ENCODE measurements around the gene TF. TPM values are rescaled to one million over a fixed set of nuclear protein-coding genes. Genes with fewer than 3 reads are reported as not detected.

The TF gene
- total and polyA plus RNA-seq, 12 donors: under 0.01 to 15.5 (median 2.2) TPM; not detected in 1

- TF ChIP-seq POLR2A (IDR thresholded peaks at IDR 0.05) (no peak), CTCF (IDR thresholded peaks at IDR 0.05) (no peak)
- intact Hi-C loops (cut with DNase I): no loop called here
- no peaks in the 10 kb centered on the region for H3K9me3 ChIP-seq (replicated peaks in 1 of 3)
- H3K4me3 ChIP-seq: no peak overlapping the region
- no peaks in the 10 kb centered on the region for H3K4me1 ChIP-seq (replicated peaks in 1 of 2)
- H3K36me3 ChIP-seq (replicated peaks in 1 of 2): no peaks in the 10 kb centered on the region
- no peak for DNase-seq
- no peaks in the 10 kb centered on the region for H3K27me3 ChIP-seq
- 71 to 89% (median 73%) methylated on average over 6 of the region's 6 CpGs for WGBS, 4 donors
- no peak overlapping the region for H3K27ac ChIP-seq
Measured at GRCh38 chr3:133750259-133750656, 4.1 kb downstream of the TF start.

GRCh38 chr3:133753107-133753778 is 7.0 kb downstream of the TF start:
- H3K4me1 ChIP-seq (replicated peaks in 1 of 2): no peaks in the 10 kb centered on the region
- TF ChIP-seq CTCF (IDR thresholded peaks at IDR 0.05) (no peak), POLR2A (IDR thresholded peaks at IDR 0.05) (no peak)
- H3K4me3 ChIP-seq: no peak overlapping the region
- intact Hi-C loops (cut with DNase I): no loop called here
- DNase-seq: no peak
- 86 to 90% (median 89%) methylated on average over 13 of the region's 13 CpGs for WGBS, 4 donors
- H3K27ac ChIP-seq: no peak overlapping the region
- no peaks in the 10 kb centered on the region for H3K36me3 ChIP-seq (replicated peaks in 1 of 2)
- H3K27me3 ChIP-seq: no peaks in the 10 kb centered on the region
- no peaks in the 10 kb centered on the region for H3K9me3 ChIP-seq (replicated peaks in 1 of 3)

- WGBS, 4 donors: 83 to 91% (median 90%) methylated on average over 1 of the region's 1 CpG; no CpG with 5 or more reads in 1 of the 4 donors
- Histone ChIP-seq H3K4me1 (replicated peaks in 1 of 2) (no peaks in the 10 kb centered on the region), H3K4me3 (no peak overlapping the region), H3K9me3 (replicated peaks in 1 of 3) (no peaks in the 10 kb centered on the region), H3K27ac (no peak overlapping the region), H3K27me3 (no peaks in the 10 kb centered on the region), H3K36me3 (replicated peaks in 1 of 2) (no peaks in the 10 kb centered on the region)
- no peak for DNase-seq
- intact Hi-C loops (cut with DNase I): no loop called here
- no peak for TF ChIP-seq CTCF (IDR thresholded peaks at IDR 0.05)
- no peak for TF ChIP-seq POLR2A (IDR thresholded peaks at IDR 0.05)
Measured at GRCh38 chr3:133753779-133754164, 7.6 kb downstream of the TF start.

- no peak overlapping the region for H3K4me3 ChIP-seq
- TF ChIP-seq POLR2A (IDR thresholded peaks at IDR 0.05): no peak
- TF ChIP-seq CTCF (IDR thresholded peaks at IDR 0.05): no peak
- no peak for DNase-seq
- intact Hi-C loops (cut with DNase I): no loop called here
- no peaks in the 10 kb centered on the region for H3K27me3 ChIP-seq
- H3K9me3 ChIP-seq (replicated peaks in 1 of 3): no peaks in the 10 kb centered on the region
- H3K4me1 ChIP-seq (replicated peaks in 1 of 2): no peaks in the 10 kb centered on the region
- H3K36me3 ChIP-seq (replicated peaks in 1 of 2): no peaks in the 10 kb centered on the region
- WGBS, 4 donors: 90 to 96% (median 91%) methylated on average over 4 to 5 of the region's 5 CpGs
- H3K27ac ChIP-seq: no peak overlapping the region
Measured at GRCh38 chr3:133754455-133754854, 8.3 kb downstream of the TF start.
